NT2/D1 (cell line): ENCODE data around the gene AEBP1.
A peak's percentile ranks its signal among the peaks of the same experiment; 100 is the strongest.

Experiments
- DNase-seq: peaks from one replicate; pipeline ENCODE4 v3.0.0-alpha.2; 2011; ENCODE audit warnings: low read depth, low spot score
- H3K27me3 ChIP-seq: 2 replicates; pipeline ENCODE4 v1.6.0; 2011; ENCODE audit warnings: mild to moderate bottlenecking; ENCODE audit not compliant: insufficient read length, insufficient read depth
- H3K36me3 ChIP-seq: 2 replicates; pipeline ENCODE4 v1.6.1; 2011; ENCODE audit warnings: mild to moderate bottlenecking, low read length, mixed read lengths; ENCODE audit not compliant: insufficient read depth, insufficient read length
- H3K4me1 ChIP-seq: 2 replicates; pipeline ENCODE4 v1.5.1; 2011; ENCODE audit not compliant: insufficient read depth, insufficient read length
- H3K4me3 ChIP-seq: 2 replicates; pipeline ENCODE4 v1.5.1; 2011; ENCODE audit warnings: low read depth; ENCODE audit not compliant: insufficient read length
- H3K9ac ChIP-seq: 2 replicates; pipeline ENCODE4 v1.6.0; 2011; ENCODE audit warnings: low read depth; ENCODE audit not compliant: insufficient read length
- H3K9me3 ChIP-seq: 2 replicates; pipeline ENCODE4 v1.5.1; 2011; ENCODE audit warnings: mild to moderate bottlenecking, low read length; ENCODE audit not compliant: insufficient read depth
- SUZ12 ChIP-seq: IDR thresholded peaks from 2 replicates; pipeline ENCODE4 v1.6.1; 2011; ENCODE audit not compliant: insufficient read length, insufficient read depth; ENCODE audit errors: extremely low read depth
- YY1 ChIP-seq: IDR thresholded peaks from 2 replicates; pipeline ENCODE4 v1.6.1; 2011; ENCODE audit not compliant: insufficient read length, insufficient read depth
- ZNF274 ChIP-seq: IDR thresholded peaks from 2 replicates; pipeline ENCODE4 v1.6.1; 2011; ENCODE audit warnings: mild to moderate bottlenecking, low read depth, low read length

The AEBP1 gene

GRCh38 chr7:44102846-44103565 is 1.1 kb upstream of the AEBP1 start:
- TF ChIP-seq YY1 (no peak), ZNF274 (no peak), SUZ12 (no peak)
- no peak overlapping the region for H3K9ac ChIP-seq
- peaks cover 21% of the 10 kb centered on the region for H3K36me3 ChIP-seq
- no peak overlapping the region for H3K4me3 ChIP-seq
- H3K27me3 ChIP-seq: peaks cover 35% of the 10 kb centered on the region
- no peaks in the 10 kb centered on the region for H3K9me3 ChIP-seq
- peaks cover 27% of the 10 kb centered on the region for H3K4me1 ChIP-seq
- no peak for DNase-seq

GRCh38 chr7:44103566-44103922 is 601 bp upstream of the AEBP1 start:
- peaks cover 35% of the 10 kb centered on the region for H3K27me3 ChIP-seq
- TF ChIP-seq SUZ12 (no peak), ZNF274 (no peak), YY1 (no peak)
- no peaks in the 10 kb centered on the region for H3K9me3 ChIP-seq
- H3K9ac ChIP-seq: peak overlapping the region; percentile 57
- no peak for DNase-seq
- H3K4me3 ChIP-seq: peak overlapping the region; percentile 25
- H3K36me3 ChIP-seq: peaks cover 26% of the 10 kb centered on the region
- peaks cover 27% of the 10 kb centered on the region for H3K4me1 ChIP-seq

GRCh38 chr7:44104860-44105771 is 971 bp downstream of the AEBP1 start:
- H3K4me3 ChIP-seq: peak overlapping the region; percentile 49
- peaks cover 27% of the 10 kb centered on the region for H3K4me1 ChIP-seq
- DNase-seq: no peak
- peaks cover 35% of the 10 kb centered on the region for H3K27me3 ChIP-seq
- H3K36me3 ChIP-seq: peaks cover 41% of the 10 kb centered on the region
- peak overlapping the region; percentile 74 for H3K9ac ChIP-seq
- no peaks in the 10 kb centered on the region for H3K9me3 ChIP-seq
- TF ChIP-seq YY1 (no peak), ZNF274 (no peak), SUZ12 (no peak)

GRCh38 chr7:44105832-44106231 is 1.7 kb downstream of the AEBP1 start:
- no peak overlapping the region for H3K9ac ChIP-seq

GRCh38 chr7:44106311-44107065 is 2.3 kb downstream of the AEBP1 start:
- Histone ChIP-seq H3K9ac (no peak overlapping the region), H3K4me3 (no peak overlapping the region), H3K9me3 (no peaks in the 10 kb centered on the region), H3K4me1 (peaks cover 19% of the 10 kb centered on the region), H3K27me3 (peaks cover 34% of the 10 kb centered on the region), H3K36me3 (peaks cover 55% of the 10 kb centered on the region)
- TF ChIP-seq YY1 (no peak), SUZ12 (no peak), ZNF274 (no peak)
- no peak for DNase-seq

More at GRCh38 chr7:44105832-44106231, 1.7 kb downstream of the AEBP1 start:
- no peaks in the 10 kb centered on the region for H3K9me3 ChIP-seq
- H3K4me1 ChIP-seq: peaks cover 22% of the 10 kb centered on the region
- TF ChIP-seq SUZ12 (no peak), ZNF274 (no peak), YY1 (no peak)
- H3K4me3 ChIP-seq: no peak overlapping the region
- peaks cover 35% of the 10 kb centered on the region for H3K27me3 ChIP-seq
- no peak for DNase-seq
- H3K36me3 ChIP-seq: peaks cover 48% of the 10 kb centered on the region

GRCh38 chr7:44107116-44107960 is 3.2 kb downstream of the AEBP1 start:
- Histone ChIP-seq H3K9ac (no peak overlapping the region), H3K27me3 (peaks cover 29% of the 10 kb centered on the region), H3K9me3 (no peaks in the 10 kb centered on the region), H3K4me1 (peaks cover 19% of the 10 kb centered on the region), H3K4me3 (no peak overlapping the region), H3K36me3 (peaks cover 64% of the 10 kb centered on the region)
- DNase-seq: no peak
- TF ChIP-seq SUZ12 (no peak), ZNF274 (no peak), YY1 (no peak)
